ENCODE data around the gene GDF15.
"Not testable (repeated sequence)": the region's sequence is repeated elsewhere in the genome, so short reads cannot be mapped to it uniquely, and the experiment has no call there.

GDF15 gene

DNA sequence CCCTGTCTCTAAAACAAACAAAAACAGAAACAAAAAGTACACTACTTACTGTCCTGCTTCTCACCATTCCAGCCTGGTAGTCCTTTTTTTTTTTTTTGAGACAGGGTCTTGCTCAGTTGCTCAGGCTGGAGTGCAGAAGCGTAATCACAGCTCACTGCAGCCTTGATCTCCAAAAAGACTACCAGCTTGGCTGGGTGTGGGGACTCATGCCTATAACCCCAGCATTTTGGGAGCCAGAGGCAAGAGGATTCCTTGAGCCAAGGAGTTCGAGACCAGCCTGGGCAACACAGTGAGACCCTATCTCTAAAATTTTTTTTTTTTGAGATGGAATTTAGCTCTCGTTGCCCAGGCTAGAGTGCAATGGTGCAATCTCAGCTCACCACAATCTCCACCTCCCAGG is 5.1 kb upstream of the GDF15 start:
- H3K27ac Mint-ChIP-seq, result no peak overlapping the region
- H3K4me3 Mint-ChIP-seq, result no peak overlapping the region
- H3K36me3 Mint-ChIP-seq, result no peaks in the 10 kb centered on the region
- no peaks in the 10 kb centered on the region for H3K9me3 Mint-ChIP-seq
- no peaks in the 10 kb centered on the region for H3K4me1 Mint-ChIP-seq
- H3K27me3 Mint-ChIP-seq, result peaks cover 10% of the 10 kb centered on the region

DNA sequence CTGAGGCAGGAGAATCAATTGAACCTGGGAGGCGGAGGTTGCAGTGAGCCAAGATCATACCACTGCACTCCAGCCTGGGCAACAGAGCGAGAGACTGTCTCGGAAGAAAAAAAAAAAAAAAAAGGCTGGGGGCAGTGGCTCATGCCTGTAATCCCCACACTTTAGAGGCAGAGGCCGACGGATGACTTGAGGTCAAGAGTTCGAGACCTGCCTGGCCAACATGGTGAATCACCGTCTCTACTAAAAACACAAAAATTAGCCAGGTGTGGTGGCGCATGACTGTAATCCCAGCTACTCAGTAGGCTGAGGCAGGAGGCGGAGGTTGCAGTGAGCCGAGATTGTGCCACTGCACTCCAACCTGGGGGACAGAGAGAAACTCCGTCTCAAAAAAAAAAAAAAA is 2.3 kb upstream of the GDF15 start:
- not testable (repeated sequence) for H3K4me3 Mint-ChIP-seq, H3K4me1 Mint-ChIP-seq, H3K27ac Mint-ChIP-seq, H3K9me3 Mint-ChIP-seq, H3K36me3 Mint-ChIP-seq
- H3K27me3 Mint-ChIP-seq, result peaks cover 14% of the 10 kb centered on the region

DNA sequence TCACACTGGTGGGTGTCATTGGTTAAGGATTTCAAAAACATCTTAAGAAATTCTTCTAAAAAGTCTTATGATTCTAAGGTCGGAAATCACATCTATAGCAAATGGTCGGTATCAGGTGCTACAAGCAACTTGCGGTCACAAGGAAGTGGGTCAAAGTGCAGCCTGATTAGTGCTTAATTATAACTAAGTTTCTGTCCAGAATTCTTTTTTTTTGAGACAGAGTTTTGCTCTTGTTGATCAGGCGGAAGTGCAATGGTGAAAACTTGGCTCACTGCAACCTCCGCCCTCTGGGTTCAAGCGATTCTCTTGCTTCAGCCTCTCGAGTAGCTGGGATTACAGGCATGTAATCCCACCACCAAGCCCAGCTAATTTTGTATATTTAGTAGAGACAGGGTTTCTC is 1.2 kb upstream of the GDF15 start:
- Mint-ChIP-seq H3K9me3 (no peaks in the 10 kb centered on the region), H3K4me3 (no peak overlapping the region), H3K27me3 (peaks cover 14% of the 10 kb centered on the region), H3K36me3 (no peaks in the 10 kb centered on the region), H3K4me1 (peaks cover 9% of the 10 kb centered on the region), H3K27ac (no peak overlapping the region)

DNA sequence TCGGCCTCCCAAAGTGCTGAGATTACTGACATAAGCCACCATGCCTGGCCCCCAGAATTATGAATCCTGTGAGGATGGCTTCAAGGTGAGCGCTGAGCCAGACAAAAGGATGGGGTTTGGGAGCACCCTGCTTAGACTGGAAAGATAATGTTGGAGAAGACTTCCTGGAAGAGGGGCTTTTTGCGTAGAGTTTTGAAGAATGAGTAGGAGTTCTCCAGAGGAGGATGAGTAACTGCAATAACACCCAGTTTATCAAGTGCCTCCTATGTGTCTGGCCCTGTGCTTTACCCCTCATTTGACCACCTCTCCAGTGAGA is 641 bp upstream of the GDF15 start:
- Mint-ChIP-seq H3K36me3 (no peaks in the 10 kb centered on the region), H3K4me3 (no peak overlapping the region), H3K27ac (no peak overlapping the region), H3K27me3 (peaks cover 14% of the 10 kb centered on the region), H3K9me3 (no peaks in the 10 kb centered on the region), H3K4me1 (peaks cover 9% of the 10 kb centered on the region)

DNA sequence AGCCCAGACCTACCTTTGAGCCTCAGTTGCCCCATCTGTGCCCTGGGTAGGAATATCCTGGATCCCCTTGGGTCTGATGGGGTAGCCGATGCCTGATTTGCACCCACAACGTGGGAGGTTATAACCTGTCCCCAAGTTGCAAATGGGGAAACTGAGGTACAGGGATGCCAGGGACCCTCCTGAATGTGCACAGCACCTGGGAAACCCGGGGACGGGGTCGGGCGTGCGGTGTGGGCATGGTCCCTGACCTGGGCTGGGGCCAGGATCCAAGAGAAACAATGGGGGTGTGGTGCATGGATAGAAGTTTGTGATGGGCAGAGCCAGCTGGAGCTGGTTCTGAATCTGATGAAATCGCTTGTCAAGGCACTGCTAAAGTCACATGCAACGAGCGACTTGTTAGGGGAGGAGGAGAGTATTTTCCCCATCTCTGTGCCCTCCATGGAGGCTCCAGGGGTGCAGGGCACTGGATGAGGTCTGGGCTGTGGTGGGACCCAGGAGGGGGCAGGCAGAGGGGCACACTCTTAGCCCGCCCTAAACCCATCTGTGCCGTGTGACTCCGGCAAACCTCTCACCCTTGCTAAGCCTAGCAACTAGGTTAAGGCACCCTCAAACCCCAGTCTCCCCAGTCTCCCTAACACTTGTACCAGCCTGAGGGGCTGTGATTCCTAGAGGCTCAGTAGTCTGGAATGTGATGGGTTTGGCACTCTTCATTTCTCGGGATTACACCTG is 749 bp downstream of the GDF15 start:
- Mint-ChIP-seq H3K9me3 (no peaks in the 10 kb centered on the region), H3K36me3 (no peaks in the 10 kb centered on the region), H3K4me3 (no peak overlapping the region), H3K27ac (no peak overlapping the region), H3K4me1 (peaks cover 9% of the 10 kb centered on the region), H3K27me3 (peaks cover 19% of the 10 kb centered on the region)

GRCh38 chr19:18388100-18388959 is 2.4 kb downstream of the GDF15 start:
- no peaks in the 10 kb centered on the region for H3K36me3 Mint-ChIP-seq
- H3K9me3 Mint-ChIP-seq, result no peaks in the 10 kb centered on the region
- peaks cover 20% of the 10 kb centered on the region for H3K27me3 Mint-ChIP-seq
- H3K4me1 Mint-ChIP-seq, result peaks cover 9% of the 10 kb centered on the region
- H3K4me3 Mint-ChIP-seq, result peak overlapping the region; percentile 82
- peak overlapping the region; percentile 4 for H3K27ac Mint-ChIP-seq

DNA sequence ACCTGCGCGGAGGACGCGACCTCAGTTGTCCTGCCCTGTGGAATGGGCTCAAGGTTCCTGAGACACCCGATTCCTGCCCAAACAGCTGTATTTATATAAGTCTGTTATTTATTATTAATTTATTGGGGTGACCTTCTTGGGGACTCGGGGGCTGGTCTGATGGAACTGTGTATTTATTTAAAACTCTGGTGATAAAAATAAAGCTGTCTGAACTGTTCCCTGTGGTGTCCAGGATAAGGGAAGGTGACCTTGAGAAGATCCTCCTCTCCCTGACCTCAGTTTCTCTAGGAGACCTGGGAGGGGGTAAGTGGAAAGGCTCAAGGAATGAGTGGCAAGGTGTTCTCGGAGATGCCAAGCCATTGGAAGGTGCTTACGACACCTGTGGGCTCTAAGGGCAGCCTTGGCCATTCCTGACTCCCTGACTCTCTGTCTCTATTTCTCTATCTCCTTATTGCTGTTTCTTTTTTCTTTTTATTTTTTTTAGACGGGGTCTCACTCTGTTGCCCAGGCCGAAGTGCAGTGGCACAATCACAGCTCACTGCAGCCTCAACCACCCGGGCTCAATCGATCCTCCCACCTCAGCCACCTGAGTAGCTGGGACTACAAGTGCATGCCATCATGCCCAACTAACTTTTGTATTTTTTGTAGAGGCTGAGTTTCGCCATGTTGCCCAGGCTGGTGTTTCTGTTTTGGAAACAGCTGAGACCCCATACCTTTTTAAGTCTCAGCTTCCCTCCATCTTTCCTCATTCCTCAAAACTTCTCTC is 3.2 kb downstream of the GDF15 start:
- Mint-ChIP-seq H3K4me3 (peak overlapping the region; percentile 42), H3K27me3 (peaks cover 20% of the 10 kb centered on the region), H3K36me3 (no peaks in the 10 kb centered on the region), H3K4me1 (peaks cover 9% of the 10 kb centered on the region), H3K27ac (no peak overlapping the region), H3K9me3 (no peaks in the 10 kb centered on the region)

- Mint-ChIP-seq H3K4me3 (peak overlapping the region; percentile 42), H3K27ac (no peak overlapping the region), H3K4me1 (peaks cover 9% of the 10 kb centered on the region), H3K27me3 (peaks cover 16% of the 10 kb centered on the region), H3K9me3 (no peaks in the 10 kb centered on the region), H3K36me3 (no peaks in the 10 kb centered on the region)
These were observed 3.7 kb downstream of the GDF15 start for GRCh38 chr19:18389726-18390064.

- Mint-ChIP-seq H3K36me3 (no peaks in the 10 kb centered on the region), H3K27me3 (peaks cover 12% of the 10 kb centered on the region), H3K27ac (no peak overlapping the region), H3K4me1 (peaks cover 9% of the 10 kb centered on the region), H3K4me3 (no peak overlapping the region), H3K9me3 (no peaks in the 10 kb centered on the region)
These were observed 4.3 kb downstream of the GDF15 start for GRCh38 chr19:18390065-18390907.

DNA sequence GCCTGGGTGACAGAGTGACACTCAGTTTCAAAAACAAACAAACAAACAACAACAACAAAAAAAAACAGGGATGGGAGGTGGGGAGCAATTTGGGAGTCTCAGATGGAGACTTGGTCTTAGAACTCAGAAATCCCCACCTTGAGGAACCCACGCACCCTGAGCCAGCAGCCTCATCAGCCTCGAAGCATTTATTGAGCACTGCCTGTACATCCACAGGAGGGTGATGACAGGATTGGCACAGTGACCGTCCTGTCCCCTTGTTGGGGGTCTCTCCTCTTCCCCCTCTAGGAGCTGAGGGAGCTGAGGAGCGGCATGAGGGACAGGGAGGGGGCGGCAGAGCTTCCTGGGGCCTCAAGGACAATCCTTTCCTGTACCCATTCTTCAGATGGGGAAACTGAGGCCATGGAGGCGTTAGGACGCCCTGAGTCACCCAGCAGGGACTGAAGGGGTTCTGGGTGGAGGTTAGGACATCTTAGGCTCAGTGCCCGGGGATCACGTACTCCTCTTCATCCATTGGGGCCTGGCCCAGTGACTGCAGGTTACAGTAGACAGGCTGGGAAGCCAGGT is 5.6 kb downstream of the GDF15 start:
- Mint-ChIP-seq H3K4me1 (peaks cover 9% of the 10 kb centered on the region), H3K36me3 (no peaks in the 10 kb centered on the region), H3K4me3 (no peak overlapping the region), H3K27ac (no peak overlapping the region), H3K9me3 (no peaks in the 10 kb centered on the region), H3K27me3 (peaks cover 10% of the 10 kb centered on the region)

DNA sequence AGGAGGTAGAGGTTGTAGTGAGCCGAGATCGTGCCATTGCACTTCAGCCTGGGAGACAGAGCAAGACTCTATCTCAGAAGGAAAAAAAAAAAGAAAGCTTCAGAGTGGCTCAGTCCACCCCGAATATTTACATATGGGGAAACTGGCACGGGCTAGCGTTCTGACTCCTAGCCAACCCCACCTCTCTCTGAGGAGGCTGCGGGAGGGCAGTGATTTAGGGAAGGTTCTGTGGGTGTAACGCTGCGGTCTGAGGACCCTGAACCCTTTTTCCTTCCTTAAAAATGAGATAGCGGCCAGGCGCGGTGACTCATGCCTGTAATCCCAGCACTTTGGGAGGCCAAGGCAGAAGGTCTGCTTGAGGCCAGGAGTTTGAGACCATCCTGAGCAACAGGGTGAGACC is 6.5 kb downstream of the GDF15 start:
- Mint-ChIP-seq H3K27ac (no peak overlapping the region), H3K4me1 (peaks cover 7% of the 10 kb centered on the region), H3K36me3 (no peaks in the 10 kb centered on the region), H3K27me3 (peaks cover 10% of the 10 kb centered on the region), H3K4me3 (no peak overlapping the region), H3K9me3 (no peaks in the 10 kb centered on the region)

GRCh38 chr19:18392926-18393325 is 7.0 kb downstream of the GDF15 start:
- no peaks in the 10 kb centered on the region for H3K9me3 Mint-ChIP-seq
- peaks cover 10% of the 10 kb centered on the region for H3K27me3 Mint-ChIP-seq
- H3K4me1 Mint-ChIP-seq, result peaks cover 8% of the 10 kb centered on the region
- H3K27ac Mint-ChIP-seq, result no peak overlapping the region
- H3K36me3 Mint-ChIP-seq, result no peaks in the 10 kb centered on the region
- H3K4me3 Mint-ChIP-seq, result no peak overlapping the region

DNA sequence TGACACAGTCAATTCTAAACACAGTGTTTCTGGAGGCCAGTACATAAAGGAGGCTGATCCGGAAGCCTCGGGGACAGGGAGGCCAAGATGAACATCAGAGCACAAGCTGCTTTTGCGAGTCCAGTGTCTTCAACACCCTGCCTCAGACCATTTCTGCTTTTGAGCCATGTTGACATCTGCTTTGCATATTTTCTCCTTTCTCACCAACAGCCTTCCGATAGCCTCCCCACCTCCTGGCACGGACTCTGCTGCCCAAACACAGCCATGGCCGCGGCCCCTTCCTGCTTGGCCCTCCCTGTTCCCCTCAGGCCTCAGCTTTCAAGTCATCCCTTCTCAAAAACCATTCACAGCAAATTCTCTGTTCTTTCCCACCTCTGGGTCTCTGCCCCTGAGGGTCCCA is 7.9 kb downstream of the GDF15 start:
- no peaks in the 10 kb centered on the region for H3K36me3 Mint-ChIP-seq
- H3K27ac Mint-ChIP-seq, result no peak overlapping the region
- no peak overlapping the region for H3K4me3 Mint-ChIP-seq
- H3K27me3 Mint-ChIP-seq, result peaks cover 8% of the 10 kb centered on the region
- H3K4me1 Mint-ChIP-seq, result peaks cover 4% of the 10 kb centered on the region
- no peaks in the 10 kb centered on the region for H3K9me3 Mint-ChIP-seq

DNA sequence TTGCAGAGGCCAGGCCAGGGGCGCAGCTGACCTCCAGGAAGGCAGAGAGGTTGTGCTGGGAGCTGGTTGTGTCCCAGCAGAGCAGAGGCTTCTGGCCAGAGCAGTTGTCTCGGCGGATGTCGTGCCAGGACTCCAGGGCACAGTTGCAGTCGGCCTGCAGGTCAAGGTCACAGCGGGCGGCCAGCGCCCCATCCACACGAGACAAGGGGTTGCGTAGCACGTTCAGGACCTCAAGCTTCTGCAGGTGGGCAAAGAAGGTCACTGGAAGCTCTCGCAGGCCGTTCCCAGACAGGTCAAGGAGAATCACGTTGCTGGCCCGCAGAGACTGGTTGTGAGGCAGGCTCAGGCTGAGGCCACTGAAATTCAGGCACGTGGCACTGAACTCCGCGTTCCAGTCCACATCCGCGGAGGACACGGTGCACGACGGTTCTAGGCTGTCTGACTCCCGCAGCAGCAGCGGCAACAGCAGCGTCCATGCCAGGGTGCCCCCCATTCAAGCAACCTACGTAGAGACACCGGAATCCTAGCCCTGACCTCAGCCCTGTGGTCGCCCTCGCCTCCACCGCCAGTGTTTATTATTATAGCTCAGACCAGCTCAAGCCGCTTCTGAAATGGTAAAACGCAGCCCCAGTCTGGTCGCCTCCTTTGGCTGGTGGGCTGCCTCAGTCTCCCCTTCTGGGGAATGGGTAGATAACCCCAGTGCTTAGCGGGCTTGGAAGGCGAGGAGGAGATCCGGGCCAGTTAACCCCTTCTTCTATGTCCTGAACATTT is 10.7 kb downstream of the GDF15 start:
- Mint-ChIP-seq H3K27ac (no peak overlapping the region), H3K9me3 (no peaks in the 10 kb centered on the region), H3K4me1 (peaks cover 4% of the 10 kb centered on the region), H3K4me3 (no peak overlapping the region), H3K27me3 (peaks cover 3% of the 10 kb centered on the region), H3K36me3 (no peaks in the 10 kb centered on the region)
